ENCODE data around the gene CCT5.

CCT5 gene

DNA sequence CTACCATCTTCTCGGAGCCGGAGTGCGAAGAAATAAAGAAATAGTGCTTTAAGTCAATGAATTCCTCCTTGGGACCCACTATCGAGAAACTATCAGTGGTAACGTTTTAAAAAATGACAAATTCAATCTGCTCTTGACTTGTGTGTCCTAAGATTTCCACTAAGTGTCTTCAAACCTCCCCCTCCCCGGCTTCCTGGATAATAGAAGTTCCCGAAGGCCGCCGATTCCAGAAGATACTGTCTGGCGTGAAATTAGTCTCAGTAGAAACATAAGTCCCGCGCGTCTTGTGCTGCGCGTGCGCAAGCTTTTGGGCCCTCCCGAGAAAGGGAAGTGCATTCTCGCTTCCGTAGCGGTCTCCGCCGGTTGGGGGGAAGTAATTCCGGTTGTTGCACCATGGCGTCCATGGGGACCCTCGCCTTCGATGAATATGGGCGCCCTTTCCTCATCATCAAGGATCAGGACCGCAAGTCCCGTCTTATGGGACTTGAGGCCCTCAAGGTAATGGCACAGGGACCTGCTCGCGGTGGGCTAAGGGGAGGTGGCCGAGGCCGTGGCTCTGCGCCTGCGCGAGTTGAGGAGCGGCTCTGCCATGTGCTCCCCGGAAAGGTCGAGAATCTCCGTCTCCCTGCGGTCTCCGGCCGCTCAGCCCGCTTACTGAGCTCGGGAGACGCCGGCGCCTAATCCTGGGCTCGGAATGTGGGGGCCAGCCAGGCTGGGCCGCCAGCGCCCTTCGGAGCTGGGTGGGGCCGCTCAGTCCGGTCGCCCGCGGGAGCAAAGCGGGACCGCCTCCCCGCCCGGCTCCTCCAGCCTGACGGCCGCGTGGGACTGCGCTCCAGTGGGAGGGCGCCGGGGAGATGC, at the start of gene CCT5:
Gene CCT5, plus strand, starts transcription at position 333 of the 858 bp plus-strand sequence. Its CDS starts 61 bp downstream, at position 394.
- DNase-seq, result peak; percentile 71

DNA sequence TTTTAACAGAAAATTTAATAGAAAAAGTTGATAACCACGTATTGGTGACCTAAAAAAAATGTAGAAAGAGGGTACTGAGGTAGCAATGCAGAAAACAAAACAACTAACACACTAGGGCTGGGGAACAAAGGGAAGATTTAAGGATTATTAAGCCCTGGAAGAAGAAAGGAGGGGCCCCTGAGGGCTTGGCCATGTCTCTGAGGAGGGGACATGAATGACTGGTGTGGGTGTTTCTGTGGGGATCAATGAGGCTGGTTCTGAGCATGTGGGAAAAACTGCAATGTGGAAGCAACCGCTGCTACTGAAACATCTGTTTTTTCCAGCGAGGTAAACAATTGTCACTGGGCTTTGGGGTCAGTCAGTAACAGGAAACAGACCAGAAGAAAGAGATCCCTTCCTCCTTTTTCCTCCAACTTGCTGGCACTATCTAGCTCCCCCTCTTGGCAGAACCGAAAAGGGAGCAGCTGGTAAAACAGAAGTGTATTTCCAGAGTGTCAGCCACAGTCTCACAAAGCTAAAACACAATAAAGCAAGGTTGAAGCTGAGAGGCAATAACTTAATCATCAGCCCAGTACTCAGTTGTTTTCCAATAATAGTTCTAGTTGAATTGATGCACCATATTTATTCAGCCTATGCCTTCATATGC, 48.7 kb upstream of the CCT5 start:
- no peak for DNase-seq

DNA sequence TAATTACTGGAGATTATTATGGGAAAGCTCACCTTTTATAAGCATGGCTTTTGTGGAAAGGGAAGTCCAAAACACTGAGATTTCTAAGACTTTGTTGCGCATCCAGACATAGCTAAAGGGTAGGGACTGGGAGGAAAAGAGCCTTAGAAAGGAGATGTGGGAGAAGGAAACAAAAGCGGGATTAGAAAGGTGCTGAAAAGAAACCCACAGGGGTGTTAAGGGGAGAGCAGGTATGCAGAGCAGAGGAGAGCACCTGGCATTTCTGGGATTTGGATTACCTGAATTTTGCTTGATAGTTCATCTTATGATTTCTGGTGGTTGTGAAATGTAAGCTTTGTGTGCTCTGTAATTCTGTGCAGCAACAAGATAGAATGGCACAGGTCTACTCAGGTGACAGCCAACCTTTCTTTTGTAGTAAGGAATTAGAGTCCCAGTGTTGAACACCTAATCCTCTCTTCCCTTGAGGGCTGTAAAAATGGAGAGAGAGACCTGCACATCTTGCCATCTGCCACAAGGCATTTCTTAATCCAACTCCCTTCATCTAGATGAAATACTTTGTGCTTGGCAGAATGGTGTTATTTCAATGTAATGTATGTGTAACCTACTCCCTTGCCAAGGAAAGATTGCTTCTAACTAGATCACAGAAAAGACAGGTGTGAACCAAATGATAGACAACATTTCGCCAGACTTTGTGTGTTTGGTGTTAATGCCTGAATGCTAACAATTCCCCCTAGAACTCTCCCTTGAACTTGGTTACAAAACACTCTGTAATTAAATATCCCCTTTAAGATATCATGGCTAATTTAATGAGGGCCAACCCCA, 47.8 kb upstream of the CCT5 start:
- no peak for DNase-seq

DNA sequence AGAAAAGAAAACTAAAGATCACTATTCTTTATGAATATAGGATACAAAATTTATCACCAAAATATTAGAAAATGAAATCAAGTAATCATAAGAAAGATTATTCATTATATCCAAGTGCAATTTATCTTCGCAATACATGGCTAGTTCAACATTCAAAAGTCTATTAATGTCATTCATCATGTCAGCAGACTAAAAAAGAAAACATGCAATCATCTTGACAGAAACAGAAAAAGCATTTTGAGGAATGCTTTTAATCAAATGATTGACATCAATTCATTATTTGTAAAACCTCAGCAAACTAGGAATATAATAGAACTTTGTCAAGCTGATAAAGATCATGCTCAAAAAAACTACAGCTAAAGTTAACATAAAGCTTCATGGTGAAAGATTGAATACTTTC, 41.1 kb upstream of the CCT5 start:
- DNase-seq, result no peak

DNA sequence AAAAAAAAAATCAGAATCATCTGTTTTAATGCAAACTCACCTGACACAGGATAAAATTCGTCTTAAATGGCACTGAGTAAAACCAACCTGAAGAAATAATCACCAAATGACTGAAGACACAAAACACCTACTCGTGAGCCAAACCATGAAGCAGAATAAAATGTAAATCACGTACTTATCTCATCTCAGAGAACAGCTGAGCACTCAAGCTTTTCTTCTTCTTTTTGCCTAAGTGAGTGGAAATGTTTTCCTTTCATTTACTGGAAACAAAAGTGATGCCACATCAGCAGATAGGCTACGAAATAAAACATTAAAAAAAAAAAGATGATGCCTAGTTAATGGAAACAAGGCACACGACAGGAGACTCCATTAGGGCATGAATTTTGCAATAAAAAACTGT, 36.8 kb upstream of the CCT5 start:
- no peak for DNase-seq

DNA sequence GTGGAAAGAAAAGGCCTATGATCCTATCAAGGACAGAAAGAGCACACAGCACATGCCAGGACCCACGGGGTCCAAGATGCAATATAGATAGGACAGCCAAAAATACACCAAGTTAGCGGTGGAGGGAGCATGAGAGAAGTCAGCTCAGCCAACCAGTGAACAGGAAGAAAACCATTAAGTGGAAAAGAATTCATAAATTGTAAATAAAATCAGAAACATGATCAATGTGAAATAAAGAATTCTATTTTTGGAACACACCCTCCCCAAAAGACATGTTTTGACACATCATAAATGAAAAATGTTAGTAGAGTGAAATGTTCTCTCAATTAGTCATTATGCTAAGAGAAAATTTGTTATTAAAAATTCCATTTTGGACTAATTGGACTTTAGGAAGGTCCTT, 36.0 kb upstream of the CCT5 start:
- DNase-seq, result no peak

DNA sequence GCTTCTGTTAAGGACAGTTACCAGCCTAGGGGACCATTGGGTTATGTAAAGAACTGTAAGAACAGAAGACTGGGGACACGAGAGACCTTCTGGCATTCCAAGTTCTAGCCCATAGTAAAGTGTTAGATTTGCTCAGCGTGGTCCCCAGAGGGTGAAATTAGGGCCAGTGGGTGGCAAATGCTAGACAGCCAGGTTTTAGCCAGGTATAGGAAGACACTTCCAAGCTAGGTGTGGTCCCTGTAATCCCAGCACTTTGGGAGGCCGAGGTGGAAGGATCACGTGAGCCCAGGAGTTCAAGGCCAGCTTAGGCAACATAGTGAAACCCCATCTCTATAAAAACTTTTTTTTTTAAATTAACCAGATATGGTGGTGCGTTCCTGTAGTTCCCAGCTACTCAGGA, 34.7 kb upstream of the CCT5 start:
- no peak for DNase-seq

DNA sequence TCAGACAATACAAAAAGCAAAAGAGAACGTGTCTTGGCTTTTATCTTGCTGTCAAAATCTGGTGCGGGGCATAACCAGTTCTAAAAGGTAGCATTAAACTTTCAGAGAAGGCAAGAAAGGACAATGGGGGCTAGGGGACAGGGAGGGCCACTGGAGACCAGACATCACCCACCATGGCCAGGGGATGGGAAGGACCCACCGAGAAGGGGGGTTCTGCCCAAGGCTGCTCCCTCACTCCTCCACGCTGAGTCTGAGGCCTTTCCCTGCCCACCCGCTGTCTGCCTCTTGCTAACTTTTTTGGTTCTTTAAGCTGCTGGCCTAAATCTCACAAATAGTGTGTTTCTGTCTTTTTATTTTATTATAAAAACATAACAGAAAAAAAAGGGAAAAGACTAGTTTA, 34.0 kb upstream of the CCT5 start:
- DNase-seq, result no peak

DNA sequence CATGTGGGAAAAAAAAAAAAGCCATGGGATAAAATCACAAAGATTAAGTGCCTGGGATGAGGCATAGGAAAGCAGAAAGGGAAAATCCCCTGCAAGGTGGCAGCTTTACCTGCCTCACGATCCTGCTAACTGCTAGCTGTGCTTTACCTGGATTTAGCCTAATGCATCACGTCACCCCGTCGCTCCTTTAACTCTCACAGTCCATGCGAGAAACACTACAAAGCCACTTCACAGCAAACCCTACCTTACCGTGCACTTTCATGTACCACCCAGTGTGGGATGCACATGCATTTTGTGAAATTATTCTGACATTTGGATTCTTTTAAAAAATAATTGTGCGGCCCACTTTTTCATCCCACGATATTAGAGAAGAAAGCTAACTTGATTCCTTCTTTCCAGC, 31.4 kb upstream of the CCT5 start:
- no peak for DNase-seq

DNA sequence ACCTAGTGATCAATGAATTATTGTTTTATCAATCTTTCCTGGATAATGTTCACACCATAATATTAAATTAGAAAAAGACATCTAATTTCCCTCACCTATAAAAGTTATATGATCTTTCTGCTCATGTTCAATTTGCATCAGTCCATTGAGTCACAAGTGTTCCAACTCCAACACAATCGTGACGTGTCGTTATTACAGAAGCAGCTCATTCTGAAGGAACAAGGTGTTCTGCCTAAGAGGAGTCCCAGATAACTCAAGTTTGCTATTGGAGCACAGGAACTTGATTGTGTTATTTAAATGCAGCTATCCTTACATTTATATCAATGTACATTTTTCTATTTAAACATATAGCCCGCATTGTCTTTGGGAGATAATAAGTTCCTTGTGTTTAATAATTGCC, 31.0 kb upstream of the CCT5 start:
- DNase-seq, result no peak

DNA sequence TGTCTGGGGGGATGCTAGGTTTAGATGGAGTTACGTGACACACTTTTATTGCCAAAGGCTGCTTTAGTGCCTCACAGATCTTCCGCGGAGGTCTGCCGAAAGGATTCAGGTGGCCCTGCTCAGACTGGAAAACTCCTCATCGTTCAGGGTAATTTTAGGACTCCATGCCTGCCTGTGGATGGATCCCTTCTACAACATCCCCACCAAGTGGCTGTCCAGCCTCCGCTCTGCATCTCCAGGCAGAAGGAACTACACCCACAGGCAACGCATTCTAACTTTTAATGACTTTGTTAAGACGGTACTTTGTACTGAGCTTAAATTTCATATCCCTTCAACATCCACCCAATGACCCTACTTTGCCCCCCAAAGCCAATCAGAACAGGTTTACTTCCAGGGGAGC, 29.8 kb upstream of the CCT5 start:
- DNase-seq, result no peak

DNA sequence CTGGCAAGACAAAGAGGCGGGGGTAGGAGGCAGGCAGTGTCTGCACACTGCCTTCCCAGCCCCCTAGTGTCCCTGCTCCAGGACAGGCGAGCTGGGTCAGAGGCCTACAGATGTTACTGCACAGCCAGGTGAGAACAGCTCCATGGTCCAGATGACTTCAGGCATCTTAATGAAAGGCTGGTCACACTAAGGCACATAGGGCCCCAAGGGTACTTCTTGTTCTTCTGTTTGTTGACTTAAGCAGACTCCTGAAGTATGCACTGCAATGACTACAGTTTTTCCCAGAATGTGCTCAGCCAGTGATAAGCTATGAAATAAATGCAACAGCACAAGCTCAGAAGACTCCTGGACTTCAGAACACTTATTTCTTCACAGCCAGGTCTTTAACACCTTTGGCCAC, 27.8 kb upstream of the CCT5 start:
- DNase-seq, result no peak

DNA sequence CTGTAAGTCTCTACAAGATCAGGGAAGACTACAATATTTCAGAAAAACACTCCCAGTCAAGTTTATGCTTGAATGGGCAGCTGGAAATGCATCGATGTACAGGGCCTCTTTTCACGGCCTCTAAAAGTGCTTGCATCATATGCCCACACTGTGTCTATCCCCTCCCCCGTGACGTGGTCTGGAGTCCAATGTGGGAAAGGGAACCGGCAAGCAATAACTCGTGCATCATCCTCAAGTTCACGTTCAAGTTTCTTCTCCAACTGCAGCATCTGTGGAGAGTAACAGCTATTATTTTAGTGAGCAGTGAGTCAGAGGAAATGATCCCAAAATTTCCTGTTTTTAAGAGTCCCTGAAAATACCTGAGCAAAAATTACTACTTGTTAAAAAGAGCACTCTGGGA, 22.7 kb upstream of the CCT5 start:
- DNase-seq, result no peak

DNA sequence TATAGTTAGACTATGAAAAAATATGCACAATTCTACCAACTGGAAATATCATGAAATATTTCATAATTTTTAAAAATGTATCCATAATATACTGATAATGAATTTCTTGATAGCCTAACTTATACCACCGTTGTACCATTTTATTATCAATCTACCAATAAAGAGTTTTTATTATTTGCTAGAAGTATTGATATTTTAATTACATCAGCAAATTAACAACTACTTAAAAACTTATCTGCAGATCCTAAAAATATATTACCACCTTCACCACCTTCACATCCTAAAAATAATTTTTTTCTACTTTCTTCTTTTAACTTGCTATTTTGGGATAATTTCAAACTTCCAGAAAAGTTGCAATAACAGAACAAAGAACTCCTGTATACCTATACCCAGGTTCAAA, 21.8 kb upstream of the CCT5 start:
- DNase-seq, result no peak

DNA sequence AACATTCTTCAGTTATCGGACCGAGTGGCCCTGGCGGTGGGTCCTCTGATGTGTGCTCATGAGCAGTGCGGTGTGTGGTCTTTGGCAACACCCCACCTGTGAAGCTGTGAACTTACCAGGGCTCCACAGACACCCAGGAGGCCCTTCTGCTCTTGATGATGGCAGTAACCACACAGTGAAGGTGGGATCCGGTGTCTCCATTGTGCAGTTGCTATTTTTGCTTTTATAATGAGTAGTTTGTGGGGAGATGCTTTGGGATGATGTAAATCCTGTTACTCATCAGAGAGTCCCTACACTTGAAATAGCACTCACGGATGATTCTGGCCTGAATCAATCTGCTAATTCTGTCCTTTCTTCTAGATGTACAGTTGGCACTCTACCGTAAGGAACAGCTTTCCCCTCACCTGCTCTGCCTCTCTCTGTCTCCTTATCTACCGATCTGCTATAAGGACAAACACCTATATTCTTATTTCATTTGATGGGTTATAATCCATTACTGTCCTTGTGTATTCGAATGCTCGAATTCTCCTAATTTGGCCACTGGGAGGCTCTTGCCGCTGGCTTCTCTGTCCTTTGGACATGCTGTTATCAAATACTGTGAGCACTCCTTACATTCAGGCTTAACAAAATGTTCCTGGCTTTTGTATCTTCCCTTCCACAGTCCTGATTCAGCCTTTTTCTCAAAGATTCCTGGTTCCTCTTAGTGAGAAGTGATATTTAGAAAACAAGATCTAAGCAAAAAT, 20.6 kb upstream of the CCT5 start:
- DNase-seq, result no peak

DNA sequence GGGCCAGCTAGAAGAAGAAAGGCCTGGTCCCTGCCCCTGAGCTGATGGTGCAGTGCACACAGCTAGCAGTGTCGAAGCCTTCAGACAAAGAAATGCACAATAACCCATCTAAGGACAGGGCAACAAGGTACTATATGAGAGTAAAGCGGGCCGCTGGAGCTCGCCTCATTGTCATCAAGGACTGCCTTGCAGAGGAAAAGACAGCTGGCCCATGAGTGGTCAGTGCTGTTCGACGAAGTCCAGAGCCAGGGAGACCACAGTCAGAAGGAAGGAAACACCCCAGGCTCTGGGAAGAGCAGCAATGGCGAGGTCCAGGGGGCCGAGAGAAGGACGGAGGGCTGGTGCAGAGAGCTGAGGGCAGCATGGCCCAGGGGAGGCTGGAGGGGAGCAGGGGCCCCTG, 17.7 kb upstream of the CCT5 start:
- DNase-seq, result no peak

DNA sequence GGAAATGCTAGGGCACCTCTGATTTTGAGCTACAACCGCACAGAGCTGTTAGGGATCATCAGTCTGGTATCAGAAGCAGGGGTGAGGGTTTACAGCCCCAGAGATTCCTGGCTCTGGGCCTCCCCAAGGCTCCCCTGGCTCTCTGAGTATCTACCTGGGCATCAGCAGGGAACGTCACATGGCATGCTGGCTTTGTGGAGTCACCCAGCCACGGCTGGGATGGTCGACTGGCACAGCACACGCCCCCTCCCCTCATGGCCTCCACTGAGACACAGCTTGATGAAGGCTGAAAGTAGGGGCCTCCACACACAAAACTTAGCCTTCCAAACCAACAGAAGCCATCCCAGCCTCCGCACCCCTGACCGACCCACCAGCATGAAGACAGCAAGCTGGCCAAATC, 17.1 kb upstream of the CCT5 start:
- DNase-seq, result no peak

DNA sequence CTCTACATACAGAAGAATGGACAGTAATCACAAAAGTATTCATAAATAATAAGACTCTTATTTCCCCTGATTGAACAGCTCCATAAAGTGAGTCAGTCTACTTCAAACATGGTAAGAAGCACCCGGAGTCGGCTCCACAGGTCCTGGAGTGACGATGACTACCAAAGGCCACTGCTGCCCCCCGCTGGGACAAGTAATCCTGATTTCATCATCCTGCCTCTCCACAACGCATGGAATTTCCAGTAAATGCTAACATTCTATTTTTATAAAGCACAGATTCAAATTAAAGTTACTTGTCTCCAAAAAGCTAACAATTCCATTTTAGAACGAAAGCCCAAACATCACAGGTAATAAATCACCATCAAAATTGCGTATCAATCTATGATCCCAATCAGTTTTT, 16.6 kb upstream of the CCT5 start:
- peak; percentile 24 for DNase-seq

DNA sequence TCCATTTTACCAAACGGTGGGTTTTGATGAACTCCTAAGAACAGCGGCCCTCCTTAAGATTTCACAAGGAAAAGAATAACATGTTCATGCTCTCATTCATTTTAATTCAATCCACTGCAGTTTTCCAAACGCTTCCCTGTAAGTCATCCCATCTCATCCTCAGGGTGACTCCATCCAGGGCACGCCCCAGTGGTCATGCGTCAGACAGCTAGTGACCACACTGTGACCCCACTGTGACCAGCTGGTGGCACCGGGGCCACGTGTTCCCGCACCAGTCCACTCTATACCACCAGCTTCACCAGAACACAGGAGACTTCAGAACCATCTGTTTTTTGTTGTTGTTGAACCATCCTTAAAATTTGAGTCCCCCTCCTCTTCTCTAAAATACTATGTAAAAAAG, 14.7 kb upstream of the CCT5 start:
- no peak for DNase-seq

DNA sequence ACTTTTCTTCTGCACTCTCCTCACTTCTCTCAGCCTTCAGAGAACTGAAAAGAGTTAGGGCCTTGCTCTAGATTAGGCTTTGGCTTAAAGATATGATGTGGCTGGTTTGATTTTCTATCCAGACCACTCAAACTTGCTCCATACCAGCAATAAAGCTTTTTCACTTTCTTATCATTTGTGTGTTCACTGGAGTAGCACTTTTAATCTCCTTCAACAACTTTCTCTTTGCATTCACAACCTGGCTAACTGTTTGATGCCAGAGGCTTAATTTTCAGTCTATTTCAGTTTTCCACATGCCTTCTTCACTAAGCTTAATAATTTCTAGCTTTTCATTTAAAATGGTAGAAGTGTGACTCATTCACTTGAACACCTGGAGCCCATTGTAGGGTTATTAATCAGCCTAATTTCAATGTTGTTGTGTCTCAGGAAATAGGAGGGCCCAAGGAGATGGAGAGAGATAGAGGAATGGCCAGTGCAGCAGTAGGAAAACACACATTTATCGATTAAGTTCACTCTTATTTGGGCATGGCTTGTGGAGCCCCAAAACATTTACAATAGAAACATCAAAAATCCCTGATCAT, 6.3 kb upstream of the CCT5 start:
- no peak for DNase-seq

DNA sequence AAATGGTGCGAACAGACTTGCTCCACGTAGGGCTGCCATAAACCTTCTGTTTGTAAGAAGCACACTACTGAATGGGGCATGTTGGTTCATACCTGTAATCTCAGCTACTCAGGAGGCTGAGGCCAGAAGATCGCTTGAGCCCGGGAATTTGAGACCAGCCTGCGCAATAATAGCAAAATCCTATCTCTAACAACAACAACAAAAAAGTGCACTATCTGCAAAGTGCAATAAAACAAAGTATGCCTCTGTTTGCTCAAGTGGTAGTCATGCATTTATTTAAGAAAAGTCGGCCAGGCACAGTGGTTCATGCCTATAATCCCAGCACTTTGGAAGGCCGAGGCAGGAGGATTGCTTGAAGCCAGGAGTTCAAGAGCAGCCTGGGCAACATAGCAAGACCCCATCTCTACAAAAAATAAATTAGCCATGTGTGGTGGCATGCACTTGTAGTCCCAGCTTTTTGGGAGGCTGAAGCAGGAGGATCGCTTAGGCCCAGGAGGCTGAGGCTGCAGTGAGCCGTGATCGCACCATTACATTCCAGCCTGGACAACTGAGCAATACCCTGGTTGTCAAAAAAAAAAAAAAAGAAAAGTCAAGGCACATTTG, 5.6 kb upstream of the CCT5 start:
- DNase-seq, result no peak

DNA sequence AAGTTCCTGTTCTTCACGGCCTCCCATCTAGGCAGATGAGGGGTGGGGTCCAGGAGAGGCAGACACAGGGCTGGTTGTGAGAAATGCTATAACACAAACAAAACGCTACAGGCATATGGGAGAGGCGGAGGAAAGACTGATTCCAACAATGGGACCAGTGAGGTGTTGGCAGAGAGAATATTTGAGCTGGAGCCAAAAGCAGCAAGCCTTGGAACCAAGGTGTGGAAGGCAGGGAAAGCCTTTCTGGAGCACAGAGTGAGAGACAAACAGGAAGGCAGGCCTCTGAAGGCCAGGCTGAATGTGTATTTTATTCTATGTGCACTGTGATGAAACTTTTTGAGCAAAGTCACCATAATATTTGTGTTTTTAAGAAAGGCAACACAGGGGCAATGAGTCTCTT, 3.3 kb upstream of the CCT5 start:
- no peak for DNase-seq

All from GOT3 (cell line).